HCT116 (cell line): Measurements from ENCODE around the gene RND3. TPM values are rescaled to one million over a fixed set of nuclear protein-coding genes. Genes with fewer than 3 reads are reported as not detected.

ENCODE experiments used
- ATAC-seq: fragments of 200-7000 bp; cut with Tn5 transposase; 2 replicates; pipeline ENCODE4 v1.9.1; 2020; ENCODE audit warnings: mild to moderate bottlenecking, moderate library complexity
- BruUV-seq: library from RNA; stranded (reverse); fragments of 400-500 nt; replicated peaks from 2 replicates; lab custom pipeline; 2021; lab: Mats Ljungman, UMichigan
- CTCF ChIA-PET: fragments of 300-600 bp; sonication (Branson Sonifier 250); formaldehyde crosslinking; loops from one replicate; lab custom pipeline; 2021; ENCODE audit warnings: antibody characterized with exemption; lab: Charles Lee
- POLR2A ChIA-PET: fragments of 300-600, 350-600 bp; sonication (Branson Sonifier 250); formaldehyde crosslinking; loops from one replicate; lab custom pipeline; 2021; ENCODE audit warnings: antibody characterized with exemption; lab: Charles Lee
- RAD21 ChIA-PET, 2 experiments: fragments of 300-600 bp; sonication (Branson Sonifier 250); formaldehyde crosslinking; loops; one replicate each; lab custom pipeline; 2023; ENCODE audit warnings: low total read pairs in 2 of 2; ENCODE audit not compliant: uncharacterized antibody in 2 of 2, unreplicated experiment in 2 of 2, low non-redundant PET in 1 of 2; lab: Charles Lee
- DNase-seq: peaks from one replicate; pipeline ENCODE4 v3.0.0-alpha.2; 2010; ENCODE audit warnings: low read depth, low spot score
- H2AFZ ChIP-seq: fragments of 200-600 bp; shearing (Covaris generic), sonication (generic); 2 replicates; pipeline ENCODE4 v1.6.1; 2017; ENCODE audit warnings: low read depth, mixed run types, mixed read lengths, antibody characterized with exemption, low read length; ENCODE audit not compliant: poor library complexity, severe bottlenecking
- H3K27ac ChIP-seq: 2 replicates; pipeline ENCODE4 v1.5.1; 2012; ENCODE audit warnings: low read depth, low read length
- H3K27me3 ChIP-seq: fragments of 200-600 bp; sonication (generic); 2 replicates; pipeline ENCODE4 v1.6.1; 2016; ENCODE audit warnings: mixed run types, low read length, mixed read lengths; ENCODE audit not compliant: insufficient read depth
- H3K36me3 ChIP-seq, 2 experiments: fragments of 200-500 bp in 1 of 2; fragments of 200-600 bp in 1 of 2; sonication (Bioruptor generic) in 1 of 2; sonication (generic) in 1 of 2; 2 replicates each; pipeline versions ENCODE4 v1.5.1 to v1.6.1; 2014 to 2016; ENCODE audit warnings: low read length in 2 of 2, inconsistent platforms in 1 of 2, mixed read lengths in 1 of 2, mixed run types in 1 of 2; ENCODE audit not compliant: insufficient read depth in 2 of 2, control insufficient read depth in 1 of 2
- H3K4me1 ChIP-seq, 2 experiments: fragments of 200-600 bp in 1 of 2; sonication (generic) in 1 of 2; 2 replicates each; pipeline versions ENCODE4 v1.5.1 to v1.6.1; 2012 to 2017; ENCODE audit warnings: low read length in 2 of 2, inconsistent platforms in 1 of 2, mild to moderate bottlenecking in 1 of 2, mixed read lengths in 1 of 2, mixed run types in 1 of 2, moderate library complexity in 1 of 2; ENCODE audit not compliant: insufficient read depth in 2 of 2, control insufficient read depth in 1 of 2
- H3K4me2 ChIP-seq: fragments of 200-600 bp; sonication (generic); 2 replicates; pipeline ENCODE4 v1.6.1; 2017; ENCODE audit warnings: mixed run types, low read length, mixed read lengths
- H3K4me3 ChIP-seq, 2 experiments: fragments of 200-600 bp in 1 of 2; sonication (generic) in 1 of 2; replicated peaks in 1 of 2; 2 replicates each; pipeline ENCODE4 v1.5.1; 2011 to 2016; ENCODE audit warnings: low read length in 2 of 2, control low read depth in 1 of 2, low read depth in 1 of 2, mild to moderate bottlenecking in 1 of 2, mixed read lengths in 1 of 2, mixed run types in 1 of 2
- H3K79me2 ChIP-seq: fragments of 200-600 bp; sonication (generic); 2 replicates; pipeline ENCODE4 v1.6.1; 2017; ENCODE audit warnings: mild to moderate bottlenecking, mixed run types, low read length, moderate library complexity, mixed read lengths; ENCODE audit not compliant: insufficient read depth
- H3K9ac ChIP-seq: fragments of 200-600 bp; sonication (generic); 2 replicates; pipeline ENCODE4 v1.6.1; 2016; ENCODE audit warnings: low read length, mixed read lengths
- H3K9me2 ChIP-seq: fragments of 200-600 bp; sonication (generic), shearing (Covaris generic); 2 replicates; pipeline ENCODE4 v1.6.1; 2017; ENCODE audit warnings: mixed run types, mild to moderate bottlenecking, moderate library complexity; ENCODE audit not compliant: insufficient read depth
- H3K9me3 ChIP-seq, 2 experiments: fragments of 200-500 bp in 1 of 2; fragments of 200-600 bp in 1 of 2; sonication (Bioruptor generic) in 1 of 2; sonication (generic) in 1 of 2; 2 replicates each; pipeline ENCODE4 v1.6.1; 2014 to 2017; ENCODE audit warnings: low read length in 2 of 2, mixed read lengths in 2 of 2, inconsistent platforms in 1 of 2, low read depth in 1 of 2, mild to moderate bottlenecking in 1 of 2, mixed run types in 1 of 2, moderate library complexity in 1 of 2; ENCODE audit not compliant: control insufficient read depth in 1 of 2, insufficient read depth in 1 of 2
- H4K20me1 ChIP-seq: fragments of 200-600 bp; sonication (generic), shearing (Covaris generic); 2 replicates; pipeline ENCODE4 v1.6.1; 2017; ENCODE audit warnings: mixed run types, mild to moderate bottlenecking, moderate library complexity; ENCODE audit not compliant: insufficient read depth
- CEBPB ChIP-seq: IDR thresholded peaks from 2 replicates; pipeline ENCODE4 v1.6.1; 2012; ENCODE audit warnings: low read depth
- ELF1 ChIP-seq: IDR thresholded peaks from 2 replicates; pipeline ENCODE4 v1.6.1; 2012; ENCODE audit warnings: low read depth, borderline replicate concordance
- EZH2 ChIP-seq: fragments of 200-600 bp; sonication (generic); IDR thresholded peaks from 2 replicates; pipeline ENCODE4 v1.6.1; 2017; ENCODE audit warnings: antibody characterized with exemption, mixed run types
- EZH2phosphoT487 ChIP-seq: fragments of 200-600 bp; IDR thresholded peaks from 2 replicates; pipeline ENCODE4 v1.6.1; 2018; ENCODE audit warnings: antibody characterized with exemption, borderline replicate concordance
- FOSL1 ChIP-seq: IDR thresholded peaks from 2 replicates; pipeline ENCODE4 v1.6.1; 2012; ENCODE audit warnings: low read depth
- JUND ChIP-seq: IDR thresholded peaks from 2 replicates; pipeline ENCODE4 v1.6.1; 2012
- REST ChIP-seq: IDR thresholded peaks from 2 replicates; pipeline ENCODE4 v1.6.1; 2012; ENCODE audit warnings: low read depth
- SP1 ChIP-seq: IDR thresholded peaks from 2 replicates; pipeline ENCODE4 v1.6.1; 2012; ENCODE audit warnings: low read depth
- intact Hi-C: fragments of 100-400 bp; cut with micrococcal nuclease; formaldehyde crosslinking; loops from 2 replicates; pipeline ENCODE4 v1.10.0; 2022
- total RNA-seq: library from RNA; stranded (reverse); gene quantifications from one replicate; pipeline ENCODE4 v1.2.1, GENCODE V29; 2021; ENCODE audit not compliant: unreplicated experiment

RND3 gene
- total RNA-seq, 1 experiment from 2014 or later, result 15.0 TPM

GRCh38 chr2:150479075-150479915 is 8.2 kb downstream of the RND3 start:
- Histone ChIP-seq H3K9me3 (no peaks in the 10 kb centered on the region), H3K79me2 (peaks cover 100% of the 10 kb centered on the region), H4K20me1 (peaks cover 10% of the 10 kb centered on the region; the same call in 1 of the 2 replicates), H3K9ac (peak overlapping the region; percentile 50), H3K27ac (peak overlapping the region; percentile 5; the same call in 1 of the 2 replicates), H3K36me3 (peaks cover 0 to 15% of the 10 kb centered on the region in 2 experiments; a peak in 2 of 4 replicates), H3K4me1 (peaks cover 38 to 98% of the 10 kb centered on the region in 2 experiments), H3K4me2 (peak overlapping the region; percentile 79), H3K4me3 (peak overlapping the region in 1 of 2 experiments; percentile 42; a peak in 2 of 4 replicates)
- no peak for DNase-seq
- ChIA-PET RAD21 (no interaction called here), CTCF (no interaction called here)
- intact Hi-C loops, result no loop called here
- no TSS peak for BruUV-seq
- no peak for TF ChIP-seq ELF1
- TF ChIP-seq SP1, result peak; percentile 20; the same call in 1 of the 2 replicates
- TF ChIP-seq REST, result no peak
- TF ChIP-seq FOSL1, result 0 out of 2 replicates have a peak, but pooled peaks have one; percentile 3
- 0 out of 2 replicates have a peak, but pooled peaks have one; percentile 9 for TF ChIP-seq CEBPB
- no peak for TF ChIP-seq EZH2phosphoT487
- no peak for TF ChIP-seq EZH2
- 0 out of 2 replicates have a peak, but pooled peaks have one; percentile 14 for TF ChIP-seq JUND
- TF ChIP-seq, all 23 proteins: peak for 4
- H2AFZ ChIP-seq, result no peak overlapping the region
- no peaks in the 10 kb centered on the region for H3K9me2 ChIP-seq
- peak; percentile 48 for ATAC-seq
- POLR2A ChIA-PET, result no interaction called here
- no peaks in the 10 kb centered on the region for H3K27me3 ChIP-seq
